ENCODE measurements around the gene EZH1.

DNA sequence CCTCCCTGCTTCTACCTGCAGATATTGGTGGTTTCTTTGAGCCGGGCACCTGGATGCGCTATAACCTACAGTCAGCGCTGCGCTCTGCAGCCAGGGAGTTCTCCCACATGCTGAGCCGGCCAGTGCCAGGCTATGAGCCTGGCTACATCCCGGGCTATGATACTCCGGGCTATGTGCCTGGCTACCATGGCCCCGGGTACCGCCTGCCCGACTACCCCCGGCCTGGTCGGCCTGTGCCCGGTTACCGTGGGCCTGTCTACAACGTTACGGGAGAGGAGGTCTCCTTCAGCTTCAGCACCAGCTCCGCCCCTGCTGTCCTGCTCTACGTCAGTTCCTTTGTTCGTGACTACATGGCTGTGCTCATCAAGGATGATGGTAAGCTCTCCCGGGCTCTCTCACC is 49.3 kb downstream of the EZH1 start:
- TF ChIP-seq, protein P1, sequence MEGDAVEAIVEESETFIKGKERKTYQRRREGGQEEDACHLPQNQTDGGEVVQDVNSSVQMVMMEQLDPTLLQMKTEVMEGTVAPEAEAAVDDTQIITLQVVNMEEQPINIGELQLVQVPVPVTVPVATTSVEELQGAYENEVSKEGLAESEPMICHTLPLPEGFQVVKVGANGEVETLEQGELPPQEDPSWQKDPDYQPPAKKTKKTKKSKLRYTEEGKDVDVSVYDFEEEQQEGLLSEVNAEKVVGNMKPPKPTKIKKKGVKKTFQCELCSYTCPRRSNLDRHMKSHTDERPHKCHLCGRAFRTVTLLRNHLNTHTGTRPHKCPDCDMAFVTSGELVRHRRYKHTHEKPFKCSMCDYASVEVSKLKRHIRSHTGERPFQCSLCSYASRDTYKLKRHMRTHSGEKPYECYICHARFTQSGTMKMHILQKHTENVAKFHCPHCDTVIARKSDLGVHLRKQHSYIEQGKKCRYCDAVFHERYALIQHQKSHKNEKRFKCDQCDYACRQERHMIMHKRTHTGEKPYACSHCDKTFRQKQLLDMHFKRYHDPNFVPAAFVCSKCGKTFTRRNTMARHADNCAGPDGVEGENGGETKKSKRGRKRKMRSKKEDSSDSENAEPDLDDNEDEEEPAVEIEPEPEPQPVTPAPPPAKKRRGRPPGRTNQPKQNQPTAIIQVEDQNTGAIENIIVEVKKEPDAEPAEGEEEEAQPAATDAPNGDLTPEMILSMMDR (IDR thresholded peaks at IDR 0.05) = no peak
- TF ChIP-seq POLR2A (IDR thresholded peaks at IDR 0.05) = no peak
